Hindlimb muscle (tissue), 1 donor: ENCODE measurements around the gene SCNN1A. TPM values are rescaled to one million over a fixed set of nuclear protein-coding genes. Genes with fewer than 3 reads are reported as not detected.

Experiments
- DNase-seq: peaks from one replicate; pipeline ENCODE4 v3.0.0-alpha.2; 2013
- polyA plus RNA-seq: library from polyadenylated mRNA; unstranded; fragments of 120-200 nt; gene quantifications from one replicate; pipeline ENCODE4 v1.2.1, GENCODE V29; 2013; ENCODE audit not compliant: insufficient read length

SCNN1A gene
- polyA plus RNA-seq, 1 donor, result 0.49 TPM

- DNase-seq, result no peak
These were observed 7.1 kb downstream of the SCNN1A start for GRCh38 chr12:6367969-6368892.

- DNase-seq, result no peak
These were observed 8.0 kb downstream of the SCNN1A start for GRCh38 chr12:6367065-6367968.

DNA sequence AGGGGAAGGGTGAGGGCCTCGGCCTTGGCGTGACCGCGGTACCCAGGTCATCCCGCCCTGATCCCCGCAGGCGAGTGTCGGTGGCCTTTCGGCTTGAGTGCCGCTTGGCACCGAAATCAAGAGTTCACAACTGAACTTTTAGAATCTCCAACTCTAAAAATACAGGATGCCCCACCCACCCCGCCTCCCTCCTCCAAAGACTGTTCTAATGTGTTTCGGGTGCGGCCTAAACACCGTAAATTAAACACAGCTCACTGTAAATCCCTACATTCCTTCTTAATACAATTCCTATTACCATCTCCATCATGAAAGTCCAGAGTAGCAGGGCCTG lies 11.4 kb downstream of the SCNN1A start:
- no peak for DNase-seq

GRCh38 chr12:6363330-6364043 lies 11.9 kb downstream of the SCNN1A start:
- peak; percentile 58 for DNase-seq

GRCh38 chr12:6363010-6363329 lies 12.4 kb downstream of the SCNN1A start:
- no peak for DNase-seq

GRCh38 chr12:6362403-6362802 lies 13.0 kb downstream of the SCNN1A start:
- no peak for DNase-seq

- DNase-seq, result no peak
These were observed 13.5 kb downstream of the SCNN1A start for GRCh38 chr12:6361834-6362233.

DNA sequence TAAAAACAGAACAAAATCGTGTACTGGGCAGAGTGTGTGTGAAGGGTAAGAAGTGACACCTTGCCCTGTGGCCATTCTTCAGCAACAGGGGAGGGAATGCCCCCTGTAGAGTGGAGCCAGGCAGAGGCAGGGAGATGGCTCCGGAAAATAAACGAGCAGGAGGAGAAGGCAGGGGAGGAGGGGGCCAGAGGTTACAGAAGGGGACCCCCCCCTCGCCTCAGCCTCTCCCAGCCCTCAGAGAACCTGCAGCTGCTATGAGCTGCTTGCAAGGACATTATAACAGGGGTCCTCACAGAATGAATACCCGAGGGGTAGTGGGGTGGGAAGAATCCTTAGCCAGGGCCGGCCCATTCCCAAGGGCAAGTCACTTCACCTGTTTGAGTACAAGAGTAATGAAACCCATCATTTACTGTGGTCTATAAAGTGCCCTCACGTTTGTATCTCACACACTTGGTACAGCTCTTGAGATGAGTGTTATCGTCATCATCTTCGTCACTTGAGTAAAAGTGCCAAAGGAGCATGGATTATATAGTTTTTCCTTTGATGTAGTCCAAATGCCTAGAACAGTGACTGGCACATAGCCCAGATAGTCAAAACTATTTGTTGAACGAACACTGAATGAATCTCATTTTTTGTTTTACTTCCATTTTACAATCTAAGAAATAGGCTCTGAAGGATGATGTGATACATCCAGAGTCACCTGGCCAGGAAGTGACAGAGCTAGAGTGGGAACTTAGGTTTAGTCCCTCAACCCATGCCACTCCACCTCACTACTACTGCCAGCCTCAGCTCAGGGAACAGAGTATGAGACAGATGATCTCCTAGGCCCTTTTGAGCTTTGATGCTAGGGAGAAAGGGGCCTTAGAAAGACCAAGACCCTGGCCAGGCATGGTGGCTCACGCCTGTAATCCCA lies 14.5 kb downstream of the SCNN1A start:
- no peak for DNase-seq

GRCh38 chr12:6360080-6360571 lies 15.2 kb downstream of the SCNN1A start:
- DNase-seq, result no peak

- no peak for DNase-seq
These were observed 16.5 kb downstream of the SCNN1A start for GRCh38 chr12:6358881-6359280.

GRCh38 chr12:6356374-6356820 lies 19.0 kb downstream of the SCNN1A start:
- no peak for DNase-seq

- DNase-seq, result no peak
These were observed 19.6 kb downstream of the SCNN1A start for GRCh38 chr12:6355491-6356373.

DNA sequence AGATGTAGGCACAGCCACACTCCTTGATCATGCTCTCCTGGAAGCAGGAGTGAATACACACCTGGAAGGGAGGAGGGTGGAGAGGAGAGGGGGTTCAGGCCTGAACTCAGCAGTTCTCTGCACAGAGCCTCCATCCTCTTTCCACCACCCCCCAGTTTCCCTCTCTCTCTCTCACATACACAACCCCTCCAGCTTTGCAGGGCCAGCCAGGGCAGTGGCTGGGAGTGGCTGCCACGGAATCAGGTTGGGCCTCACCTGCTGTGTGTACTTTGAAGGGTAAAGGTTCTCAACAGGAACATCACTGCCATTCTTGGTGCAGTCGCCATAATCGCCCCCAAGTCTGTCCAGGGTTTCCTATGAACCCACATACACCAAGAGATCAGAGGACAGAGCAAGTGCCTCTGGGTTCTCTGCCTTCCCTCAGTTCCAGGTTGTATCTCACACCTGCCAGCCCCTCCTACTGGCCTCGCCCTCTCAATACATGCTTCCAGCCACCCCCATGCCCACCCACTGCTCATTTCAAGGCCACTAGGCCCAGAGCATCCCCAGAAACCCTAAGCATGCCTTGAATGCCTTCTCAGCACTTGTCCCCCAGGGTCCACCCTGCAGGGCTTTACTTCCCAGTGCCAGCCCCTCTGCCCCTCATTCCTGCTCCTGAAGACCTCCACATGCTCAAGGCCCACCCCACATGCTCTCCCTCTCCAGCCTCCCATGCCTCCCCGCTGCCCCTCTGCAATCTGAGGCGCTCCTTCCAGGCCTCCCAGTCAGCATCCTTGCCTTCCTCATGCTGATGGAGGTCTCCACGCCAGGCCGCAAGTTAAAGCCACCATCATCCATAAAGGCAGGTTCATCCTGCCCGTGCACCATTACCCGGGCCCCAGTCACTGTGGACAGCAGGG lies 20.6 kb downstream of the SCNN1A start:
- no peak for DNase-seq

DNA sequence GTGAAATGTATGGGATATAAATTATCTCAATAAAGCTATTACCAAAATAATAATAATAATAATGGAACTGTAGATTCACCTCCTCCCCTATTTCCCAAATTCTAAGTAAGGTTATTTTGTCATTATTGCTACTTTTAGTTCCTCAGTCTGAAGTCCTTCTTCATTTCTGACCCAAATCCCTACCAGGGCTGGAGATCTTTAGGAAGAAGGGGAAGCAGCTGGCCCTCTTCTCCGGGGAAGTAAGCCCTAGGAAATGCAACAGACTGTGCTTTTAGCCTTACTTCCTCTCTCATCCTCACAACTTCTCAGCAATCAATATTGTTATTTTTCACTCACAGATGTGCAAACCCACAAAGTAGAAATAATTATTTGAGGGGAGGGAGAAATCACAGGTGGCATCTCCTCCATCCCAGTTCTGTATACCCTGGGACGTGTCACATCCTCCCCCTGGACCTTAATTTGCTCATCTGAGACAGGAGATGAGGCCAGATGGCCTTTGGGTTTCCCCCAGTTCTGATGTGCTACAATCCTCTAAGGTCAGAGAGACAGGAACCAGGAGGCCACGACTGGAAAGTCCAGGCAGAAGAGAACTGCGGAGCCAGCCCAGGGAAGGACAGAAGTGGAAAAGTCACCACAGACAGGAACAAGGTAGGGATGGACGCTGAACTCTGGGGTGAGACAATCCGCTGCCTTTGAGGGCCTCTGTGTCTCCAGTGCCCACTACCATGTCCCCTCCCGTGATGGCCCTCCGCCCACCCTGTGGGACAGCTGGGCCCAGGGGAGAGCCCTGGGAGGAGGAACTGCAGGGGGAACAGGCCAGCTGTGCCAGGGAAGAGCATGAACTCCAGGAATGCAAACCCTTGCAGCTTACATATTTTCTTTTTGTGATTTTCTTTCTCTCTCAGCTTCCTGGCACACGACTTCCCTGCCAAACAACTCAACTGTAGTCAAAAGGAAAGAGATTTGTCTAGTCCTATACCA lies 22.9 kb downstream of the SCNN1A start:
- DNase-seq, result no peak

DNA sequence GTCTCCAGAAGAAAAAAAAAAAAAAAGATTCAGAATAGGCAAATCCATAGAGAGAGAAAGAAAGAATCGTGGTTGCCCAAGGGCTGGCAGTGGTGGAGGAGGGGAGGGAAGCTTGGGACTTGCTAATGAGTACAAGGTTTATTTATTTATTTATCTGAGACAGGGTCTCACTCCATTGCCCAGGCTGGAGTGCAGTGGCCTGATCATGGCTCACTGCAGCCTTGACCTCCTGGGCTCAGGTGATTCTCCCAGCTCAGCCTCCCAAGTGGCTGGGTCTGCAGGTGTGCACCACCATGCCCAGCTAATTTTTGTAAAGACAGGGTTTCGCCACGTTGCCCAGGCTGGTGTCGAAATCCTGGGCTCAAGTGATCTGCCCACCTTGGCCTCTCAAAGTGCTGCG lies 23.7 kb downstream of the SCNN1A start:
- no peak for DNase-seq

- no peak for DNase-seq
These were observed 27.7 kb downstream of the SCNN1A start for GRCh38 chr12:6347367-6348338.

- no peak for DNase-seq
These were observed 28.4 kb downstream of the SCNN1A start for GRCh38 chr12:6346942-6347341.
